GM19324 (cell line): Measurements from ENCODE around the gene PMM1.
"Not testable (repeated sequence)": the region's sequence is repeated elsewhere in the genome, so short reads cannot be mapped to it uniquely, and the experiment has no call there.

Experiments used
- ATAC-seq: cut with Tn5 transposase; IDR thresholded peaks from one replicate; pipeline ENCODE4 v1.9.1; 2021; ENCODE audit warnings: mild to moderate bottlenecking, moderate library complexity; ENCODE audit not compliant: unreplicated experiment, low FRiP score

The PMM1 gene

DNA sequence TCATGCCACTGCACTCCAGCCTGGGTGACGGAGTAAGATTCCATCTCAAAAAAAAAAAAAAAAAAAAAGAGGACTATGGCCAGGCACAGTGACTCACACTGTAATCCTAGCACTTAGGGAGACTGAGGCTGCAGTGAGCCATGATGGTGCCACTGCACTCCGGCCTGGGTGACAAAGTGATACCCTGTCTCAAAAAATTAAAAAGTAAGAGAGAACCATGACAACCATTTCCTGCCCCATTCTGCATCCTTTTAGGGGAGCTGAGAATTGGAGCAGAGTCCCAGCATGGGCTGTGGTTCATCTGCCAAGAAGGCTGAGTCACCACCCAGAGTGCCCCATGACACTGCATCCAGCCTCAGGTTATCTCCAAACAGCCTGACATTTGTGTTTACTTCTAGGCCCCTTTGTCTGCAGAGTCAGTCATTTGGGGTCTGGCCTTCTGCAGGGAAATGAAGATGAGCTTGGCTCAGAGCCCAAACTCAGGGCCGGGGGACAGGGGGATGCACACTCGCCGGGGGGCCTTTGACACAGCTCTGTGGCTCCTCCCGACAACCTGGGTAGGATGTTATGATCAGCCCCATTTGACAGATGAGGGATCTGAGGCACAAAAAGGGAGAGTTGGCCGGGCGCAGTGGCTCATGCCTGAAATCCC is 24.1 kb downstream of the PMM1 start:
- ATAC-seq, result no peak

DNA sequence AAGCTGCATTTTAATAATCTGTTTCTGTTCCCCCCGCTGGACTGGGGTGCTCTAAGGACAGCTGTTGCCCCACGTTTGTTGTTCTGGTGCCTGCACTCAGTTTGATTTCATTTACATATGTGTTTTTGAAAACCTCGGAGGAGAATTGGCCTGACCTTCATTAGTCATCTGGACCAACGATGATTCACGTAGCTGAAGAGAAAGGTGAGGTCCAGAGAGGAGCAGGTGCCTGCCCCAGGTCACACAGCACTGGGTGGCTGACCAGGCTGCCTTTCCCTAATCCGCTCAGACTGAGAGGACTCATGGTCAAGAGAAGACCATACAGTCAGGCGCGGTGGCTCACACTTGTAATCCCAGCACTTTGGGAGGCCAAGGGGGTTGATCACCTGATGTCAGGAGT is 25.1 kb downstream of the PMM1 start:
- ATAC-seq, result no peak

- ATAC-seq, result no peak
These were observed 26.5 kb downstream of the PMM1 start for GRCh38 chr22:41563051-41563711.

GRCh38 chr22:41562461-41562860 is 27.2 kb downstream of the PMM1 start:
- no peak for ATAC-seq

- no peak for ATAC-seq
These were observed 27.9 kb downstream of the PMM1 start for GRCh38 chr22:41561788-41562187.

DNA sequence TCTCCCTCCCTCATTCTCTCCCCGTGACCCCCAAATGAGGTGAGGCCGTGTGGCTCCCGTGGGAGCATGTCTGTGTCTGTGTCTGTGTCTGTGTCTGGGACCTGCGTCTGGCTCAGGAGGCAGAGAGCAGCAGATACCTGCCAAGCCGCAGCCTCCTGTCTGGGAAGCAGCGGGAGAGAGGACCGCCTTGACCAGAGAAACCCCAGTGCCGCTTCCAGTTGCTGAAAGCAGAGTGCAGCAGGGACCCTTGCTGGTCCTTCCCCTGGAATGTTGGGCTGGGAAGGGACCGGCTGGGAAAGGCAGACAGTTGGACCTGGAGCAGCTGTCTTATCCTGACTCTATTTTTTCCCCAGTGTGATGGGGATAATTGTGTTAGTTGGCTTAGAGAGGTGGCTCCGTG is 28.3 kb downstream of the PMM1 start:
- ATAC-seq, result no peak

DNA sequence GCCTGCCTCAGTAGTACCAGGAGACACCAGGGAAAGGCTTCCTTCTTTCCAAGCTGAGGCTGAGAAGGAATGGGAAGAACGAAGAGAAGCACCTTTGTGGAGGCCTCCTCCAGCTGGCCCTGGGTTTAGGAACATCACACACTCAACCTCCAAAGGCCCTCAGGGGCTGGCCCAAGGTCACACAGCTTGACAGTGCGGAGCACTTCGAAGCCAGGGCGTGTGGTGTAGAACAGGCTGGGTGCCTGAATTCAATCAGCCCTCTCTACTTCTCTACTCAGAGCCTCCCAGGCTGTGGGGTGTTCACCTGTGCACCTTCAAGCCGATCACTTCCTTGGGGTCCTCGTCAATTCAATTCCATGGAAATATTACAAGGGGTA is 29.6 kb downstream of the PMM1 start:
- ATAC-seq, result no peak

DNA sequence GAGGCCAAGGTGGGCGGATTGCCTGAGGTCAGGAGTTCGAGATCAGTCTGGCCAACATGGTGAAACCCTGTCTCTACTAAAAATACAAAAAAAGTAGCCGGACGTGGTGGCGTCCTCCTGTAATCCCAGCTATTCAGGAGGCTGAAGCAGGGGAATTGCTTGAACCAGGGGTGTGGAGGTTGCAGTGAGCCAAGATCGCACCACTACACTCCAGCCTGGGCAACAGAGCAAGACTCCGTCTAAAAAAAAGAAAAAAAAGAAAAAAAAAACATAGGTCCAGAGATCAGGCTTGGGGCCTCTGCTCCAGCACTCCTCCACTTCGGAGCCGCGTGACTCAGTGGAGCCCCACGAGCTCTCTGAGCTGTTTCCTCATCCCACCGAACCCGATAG is 31.4 kb downstream of the PMM1 start:
- not testable (repeated sequence) for ATAC-seq

DNA sequence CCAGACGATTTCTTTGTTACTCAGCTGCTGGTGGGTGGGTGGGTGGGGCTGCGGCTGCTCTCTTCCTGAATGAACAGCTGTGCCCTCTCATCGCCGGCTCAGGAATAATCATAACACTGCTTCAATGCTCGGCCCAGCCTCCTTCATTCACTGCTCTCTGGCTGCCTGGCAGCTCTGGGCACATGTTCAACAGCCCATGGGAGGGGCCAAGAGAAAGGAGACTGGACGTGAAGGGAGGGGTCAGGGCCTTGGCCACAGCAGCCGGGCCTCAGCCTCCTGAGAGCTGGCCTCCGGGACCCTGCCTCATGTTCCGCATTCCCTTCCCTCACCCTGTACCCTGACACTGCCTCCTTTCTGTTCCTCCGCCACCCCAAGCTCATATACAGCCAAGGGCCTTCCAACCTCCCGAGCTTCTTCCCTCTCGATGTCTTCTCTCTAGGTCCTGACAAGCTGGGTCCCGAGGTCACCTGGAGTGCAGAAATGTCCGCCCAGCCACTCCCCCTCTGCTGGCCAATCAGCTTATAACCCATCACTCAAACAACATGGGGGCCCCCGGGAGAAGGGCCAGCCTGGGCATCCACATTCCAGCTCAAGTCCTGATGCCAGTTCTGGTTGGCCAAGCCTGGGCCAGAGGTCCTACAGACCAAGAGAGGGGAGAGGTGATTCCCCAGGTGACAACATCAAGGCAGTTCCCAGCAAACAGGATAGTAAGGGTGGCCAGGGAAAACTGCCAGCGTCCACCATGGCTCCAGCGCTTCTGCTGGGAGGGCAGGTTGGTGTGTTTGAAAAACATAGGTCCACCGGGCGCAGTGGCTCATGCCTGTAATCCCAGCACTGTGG is 32.0 kb downstream of the PMM1 start:
- ATAC-seq, result no peak

DNA sequence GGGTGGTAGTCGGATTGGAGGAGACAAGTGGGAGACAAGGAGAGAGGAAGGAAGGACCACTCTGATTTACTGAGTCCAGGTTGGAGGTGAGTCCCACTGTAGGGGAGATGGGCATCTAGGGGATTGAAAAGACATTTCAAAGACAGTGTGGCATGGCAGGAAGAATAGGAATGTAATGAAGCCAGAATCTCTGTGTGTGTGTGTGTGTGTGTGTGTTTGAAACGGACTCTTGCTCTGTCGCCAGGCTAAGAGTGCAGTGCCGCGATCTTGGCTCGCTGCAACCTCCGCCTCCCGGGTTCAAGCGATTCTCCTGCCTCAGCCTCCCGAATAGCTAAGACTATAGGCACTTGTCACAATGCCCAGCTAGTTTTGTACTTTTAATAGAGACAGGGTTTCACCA is 33.1 kb downstream of the PMM1 start:
- ATAC-seq, result no peak

- no peak for ATAC-seq
These were observed 34.2 kb downstream of the PMM1 start for GRCh38 chr22:41555325-41555982.

- no peak for ATAC-seq
These were observed 37.6 kb downstream of the PMM1 start for GRCh38 chr22:41551877-41552582.

GRCh38 chr22:41550952-41551491 is 38.6 kb downstream of the PMM1 start:
- no peak for ATAC-seq

GRCh38 chr22:41548830-41549211 is 40.8 kb downstream of the PMM1 start:
- ATAC-seq, result no peak

GRCh38 chr22:41544671-41545476 is 44.8 kb downstream of the PMM1 start:
- no peak for ATAC-seq

- peak; percentile 89 for ATAC-seq
These were observed 45.6 kb downstream of the PMM1 start, which contains the start of gene POLR3H for GRCh38 chr22:41543854-41544670. Gene POLR3H (minus strand): TSS chr22:41544470. CDS start chr22:41544101, 369 bp downstream.

GRCh38 chr22:41542224-41542623 is 47.4 kb downstream of the PMM1 start:
- no peak for ATAC-seq

- no peak for ATAC-seq
These were observed 48.2 kb downstream of the PMM1 start for GRCh38 chr22:41541484-41541883.
